ENCODE measurements around the gene RBPJ.
A peak's percentile ranks its signal among the peaks of the same experiment; 100 is the strongest.
"Not testable (repeated sequence)": the region's sequence is repeated elsewhere in the genome, so short reads cannot be mapped to it uniquely, and the experiment has no call there.

Gene RBPJ

DNA sequence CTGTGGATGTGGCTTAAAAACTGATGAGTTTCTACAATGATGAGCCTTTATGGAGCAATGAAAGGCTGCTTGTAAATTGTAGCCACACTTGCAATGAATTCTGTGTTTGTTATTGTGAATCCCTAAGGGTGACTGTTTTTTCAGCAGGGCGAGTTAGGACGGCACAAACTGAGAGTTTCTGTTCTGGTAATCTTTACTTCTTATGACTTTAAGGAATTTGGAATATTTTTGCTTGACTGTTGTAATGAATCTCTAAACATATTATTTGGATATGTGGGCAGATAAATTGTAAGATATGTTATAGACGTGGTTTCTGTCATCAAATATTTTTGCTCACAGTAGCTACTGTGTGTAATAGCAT, 22.2 kb downstream of the RBPJ start:
- DNase-seq, result no peak

DNA sequence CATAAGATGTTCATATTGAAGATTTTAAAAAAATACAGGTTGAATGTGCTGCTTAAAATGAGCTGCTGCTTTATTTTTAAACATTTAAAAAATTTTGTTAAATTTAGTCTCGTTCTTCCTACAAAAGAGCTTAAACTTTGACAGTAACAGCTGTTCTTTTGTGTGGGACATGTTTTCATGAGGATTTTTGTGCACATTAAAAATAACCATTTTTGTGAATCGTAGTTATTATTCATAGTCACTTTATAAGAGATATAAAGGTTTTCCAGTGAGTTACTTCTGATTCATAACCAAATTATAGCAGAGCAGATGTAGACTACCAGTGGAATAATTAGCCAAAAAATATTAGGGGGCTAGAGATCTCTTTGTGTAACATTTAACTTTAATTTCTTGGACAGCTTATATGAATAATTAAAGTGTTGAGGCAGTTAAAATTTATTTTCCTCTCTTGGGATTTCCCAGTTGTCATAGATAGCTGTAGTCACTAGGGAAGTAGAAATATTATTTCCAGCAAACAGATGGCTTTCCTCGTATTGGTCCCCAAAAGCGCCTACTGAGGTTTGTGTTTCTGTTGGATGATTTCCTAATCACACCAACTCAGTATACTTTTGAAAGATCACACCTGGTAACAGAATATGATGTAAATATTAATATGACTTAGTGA, 24.2 kb downstream of the RBPJ start:
- peak; percentile 58 to 65 for DNase-seq

DNA sequence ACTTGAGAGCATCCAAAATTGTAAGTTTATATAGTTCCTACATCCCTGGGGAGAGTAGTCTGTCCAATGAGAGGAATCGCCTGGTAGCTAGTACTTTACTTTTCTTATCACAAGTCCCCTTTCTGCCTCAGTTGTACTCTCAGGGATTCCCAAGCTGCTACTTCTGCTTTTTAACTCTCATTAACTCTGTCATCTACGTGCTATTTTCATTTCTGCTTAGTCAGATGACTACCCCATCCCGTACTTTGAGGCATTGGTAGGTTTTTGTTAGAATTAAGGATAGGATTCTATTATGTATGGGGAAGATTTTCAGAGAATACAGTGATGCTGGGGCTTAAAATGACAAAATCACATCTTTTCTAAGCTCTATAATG, 24.7 kb downstream of the RBPJ start:
- DNase-seq, result no peak

DNA sequence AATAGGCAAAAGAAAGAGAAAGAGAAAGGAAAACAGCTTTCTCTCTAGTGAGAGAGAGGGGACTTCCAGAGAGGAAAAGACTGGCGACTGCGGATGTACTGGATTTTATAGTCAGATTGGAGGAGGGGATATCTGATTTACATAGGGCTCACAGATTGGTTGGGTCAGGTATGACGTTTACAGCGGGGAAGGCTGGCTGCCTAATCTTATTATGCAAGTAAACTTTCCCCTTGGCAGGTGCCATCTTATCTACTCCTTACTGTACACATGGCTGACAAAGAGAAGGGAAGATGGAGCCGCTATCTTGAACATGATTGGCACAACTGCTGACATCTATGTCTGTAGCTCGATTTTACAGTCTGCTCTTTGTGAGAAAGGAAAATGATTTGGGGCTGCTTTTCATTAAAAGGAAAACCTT, 25.4 kb downstream of the RBPJ start:
- DNase-seq, result no peak

DNA sequence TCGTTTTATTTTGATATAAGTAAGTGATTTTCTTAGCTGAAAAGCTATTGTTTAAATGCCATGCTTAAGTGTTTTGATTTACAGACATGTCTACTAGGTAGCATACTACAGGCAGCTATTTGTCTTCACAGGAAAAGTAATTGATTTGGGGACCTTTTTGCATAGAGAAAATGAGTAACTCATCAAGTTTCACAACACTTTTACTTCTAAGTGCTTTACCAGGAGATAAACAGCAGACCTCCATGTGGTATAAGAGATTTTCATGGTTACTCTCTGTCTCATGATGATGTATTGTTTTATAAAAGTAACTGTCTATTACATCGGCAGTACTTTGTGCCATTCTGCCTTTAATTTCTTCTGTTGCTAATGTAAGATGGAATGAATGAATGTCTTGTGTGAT, 28.7 kb downstream of the RBPJ start:
- no peak for DNase-seq

DNA sequence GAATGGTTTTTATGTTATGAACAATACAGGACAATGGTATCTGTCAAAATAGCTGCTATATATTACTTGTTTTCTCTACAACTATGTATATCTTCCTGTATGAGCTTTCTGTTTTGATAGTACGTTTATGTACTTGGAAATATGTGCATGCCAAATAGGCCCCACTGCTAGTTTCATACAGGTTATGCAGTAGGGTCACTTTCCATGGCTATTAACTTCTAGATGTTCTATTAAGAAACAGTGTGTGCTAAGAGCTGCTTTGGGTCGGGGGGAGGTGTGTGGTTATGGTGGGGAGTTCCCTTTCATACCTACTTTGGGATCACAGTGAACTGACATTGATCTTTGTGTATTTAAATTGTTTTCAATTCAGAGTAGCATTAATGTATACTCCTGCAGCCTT, 30.9 kb downstream of the RBPJ start:
- DNase-seq, result no peak

DNA sequence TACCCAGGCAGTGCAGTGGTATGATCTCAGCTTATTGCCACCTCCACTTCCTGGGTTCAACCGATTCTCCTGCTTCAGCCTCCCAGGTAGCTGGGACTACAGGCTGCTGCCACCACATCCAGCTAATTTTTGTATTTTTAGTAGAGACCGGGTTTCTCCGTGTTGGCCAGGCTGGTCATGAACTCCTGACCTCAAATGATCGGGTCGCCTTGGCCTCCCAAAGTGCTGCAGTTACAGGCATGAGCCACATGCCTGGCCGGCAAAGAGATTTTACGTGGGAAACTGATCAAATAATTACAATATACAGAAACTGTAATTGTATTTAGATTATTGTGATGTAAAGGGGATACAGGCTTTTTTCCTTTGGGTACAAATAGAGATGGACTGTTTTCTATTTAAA, 33.7 kb downstream of the RBPJ start:
- no peak for DNase-seq

DNA sequence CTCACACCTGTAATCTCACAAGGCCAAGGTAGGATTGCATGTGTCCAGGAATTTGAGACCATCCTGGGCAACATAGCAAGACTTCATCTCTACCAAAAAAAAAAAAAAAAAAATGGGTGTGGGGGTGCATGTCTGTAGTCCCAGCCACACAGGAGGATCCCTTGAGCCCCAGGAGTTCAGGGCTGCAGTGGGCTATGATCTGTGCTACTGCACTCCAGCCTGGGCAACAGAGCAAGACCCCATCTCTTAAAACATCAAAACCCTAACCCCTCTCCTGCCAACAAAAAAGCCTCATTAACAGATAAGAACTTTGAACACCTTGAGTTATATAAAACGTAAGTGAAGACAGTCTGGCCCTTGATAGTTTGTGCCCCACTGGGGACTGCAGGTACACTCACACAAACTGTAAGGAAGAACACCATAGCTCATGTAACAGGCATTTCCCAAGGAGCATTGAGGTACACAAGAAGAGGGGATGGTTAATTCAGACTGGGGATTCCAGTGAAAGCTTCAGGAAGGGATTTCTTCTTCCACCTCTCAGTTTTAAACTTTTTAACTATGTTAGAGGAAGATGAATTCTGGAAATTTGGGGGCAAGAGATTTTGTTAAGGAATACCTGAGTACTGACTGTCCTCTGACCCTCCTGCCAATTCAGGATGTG, 34.7 kb downstream of the RBPJ start:
- DNase-seq, result no peak

DNA sequence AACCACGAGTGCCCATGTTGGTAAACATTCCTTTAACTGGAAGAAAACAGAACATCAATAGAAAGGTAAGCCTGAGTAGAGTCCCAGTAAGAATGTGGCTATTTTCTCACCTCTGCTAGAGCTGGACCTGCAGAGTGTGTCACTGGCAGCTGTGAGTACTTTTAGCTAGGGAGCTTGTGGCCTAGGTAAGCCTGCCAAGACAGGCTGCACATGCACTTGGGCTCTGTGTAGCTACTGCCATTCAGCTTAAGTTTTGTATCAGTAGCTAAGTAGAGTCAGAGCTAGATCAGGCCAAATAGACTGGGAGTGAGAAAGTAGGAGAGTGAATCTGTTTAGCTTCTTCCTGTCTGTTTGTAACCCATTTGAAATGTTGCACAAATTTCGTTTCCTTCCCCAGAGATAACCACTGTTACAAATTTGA, 35.3 kb downstream of the RBPJ start:
- peak; percentile 19 to 37 for DNase-seq

DNA sequence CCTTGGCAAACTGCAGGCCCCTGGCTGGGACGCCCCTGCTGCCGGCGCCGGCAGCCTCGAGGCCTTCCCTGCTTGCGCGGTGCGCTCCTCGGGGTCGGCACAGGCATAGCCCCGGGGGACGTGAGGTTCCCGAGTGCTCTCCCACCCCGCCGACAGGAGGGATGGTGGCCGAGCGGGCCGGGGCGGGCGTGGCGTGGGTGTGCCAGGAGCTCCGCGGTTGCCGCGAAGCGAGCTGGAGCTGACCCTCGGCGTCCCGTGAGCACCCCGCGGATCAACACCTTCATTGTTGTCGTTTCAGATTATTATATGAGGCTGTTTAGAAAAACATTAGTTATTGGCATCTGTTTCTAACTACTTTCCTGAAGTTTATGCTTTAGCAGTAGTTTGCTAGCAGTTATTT, 38.7 kb downstream of the RBPJ start:
- DNase-seq, result not testable (repeated sequence)

DNA sequence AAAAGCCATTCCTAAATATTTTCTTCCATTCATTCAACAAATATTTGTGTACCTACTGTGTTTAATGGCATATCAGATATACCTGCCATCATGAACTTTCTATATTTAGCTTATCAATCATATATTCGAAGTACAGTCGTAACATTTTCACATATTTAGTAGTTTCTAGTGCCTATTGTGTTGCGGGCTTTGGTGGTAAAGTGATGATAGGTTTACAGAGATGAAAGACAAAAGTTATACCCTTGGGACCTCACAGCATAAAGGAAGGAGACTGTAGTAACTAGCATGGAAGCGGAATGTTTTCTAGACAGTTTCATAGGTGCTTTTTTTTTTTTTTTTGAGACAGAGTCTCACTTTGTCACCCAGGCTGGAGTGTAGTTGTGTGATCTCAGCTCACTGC, 39.5 kb downstream of the RBPJ start:
- DNase-seq, result no peak

DNA sequence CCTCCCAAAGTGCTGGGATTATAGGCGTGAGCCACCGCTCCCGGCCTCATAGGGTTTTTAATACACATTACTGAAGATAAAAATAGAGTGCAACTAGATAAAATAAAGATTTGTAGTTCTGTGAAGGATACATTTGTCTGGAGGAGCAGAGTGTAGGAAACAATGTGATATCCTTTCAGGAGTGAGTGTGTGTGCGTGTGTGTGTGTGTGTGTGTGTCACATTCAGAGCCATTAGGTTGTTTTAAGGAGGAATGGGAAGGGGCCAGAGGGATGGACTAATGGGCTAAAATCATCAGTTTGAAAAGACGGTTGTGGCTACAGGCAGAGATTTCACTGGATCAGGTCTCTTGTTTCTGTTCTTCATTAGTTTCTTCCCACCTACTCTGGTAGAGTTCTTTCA, 40.0 kb downstream of the RBPJ start:
- no peak for DNase-seq

DNA sequence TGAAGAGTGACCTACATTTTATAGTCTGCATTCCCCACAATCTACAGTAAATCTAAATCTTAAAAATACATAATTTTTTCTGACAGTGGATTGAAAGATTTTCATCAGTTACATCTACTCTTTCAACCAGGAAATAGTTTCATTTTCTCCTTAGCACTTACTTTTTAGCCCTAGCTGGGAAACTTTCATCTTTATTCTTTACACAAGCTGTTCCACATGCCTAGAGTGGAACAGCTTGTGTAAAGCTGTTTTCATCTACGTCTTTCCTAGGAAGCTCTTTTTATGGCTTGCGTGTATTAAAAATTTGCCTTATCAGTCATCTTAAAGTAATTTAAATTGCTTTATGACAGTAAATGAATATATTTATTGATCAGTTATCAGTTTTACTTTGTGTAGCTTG, 40.5 kb downstream of the RBPJ start:
- no peak for DNase-seq

DNA sequence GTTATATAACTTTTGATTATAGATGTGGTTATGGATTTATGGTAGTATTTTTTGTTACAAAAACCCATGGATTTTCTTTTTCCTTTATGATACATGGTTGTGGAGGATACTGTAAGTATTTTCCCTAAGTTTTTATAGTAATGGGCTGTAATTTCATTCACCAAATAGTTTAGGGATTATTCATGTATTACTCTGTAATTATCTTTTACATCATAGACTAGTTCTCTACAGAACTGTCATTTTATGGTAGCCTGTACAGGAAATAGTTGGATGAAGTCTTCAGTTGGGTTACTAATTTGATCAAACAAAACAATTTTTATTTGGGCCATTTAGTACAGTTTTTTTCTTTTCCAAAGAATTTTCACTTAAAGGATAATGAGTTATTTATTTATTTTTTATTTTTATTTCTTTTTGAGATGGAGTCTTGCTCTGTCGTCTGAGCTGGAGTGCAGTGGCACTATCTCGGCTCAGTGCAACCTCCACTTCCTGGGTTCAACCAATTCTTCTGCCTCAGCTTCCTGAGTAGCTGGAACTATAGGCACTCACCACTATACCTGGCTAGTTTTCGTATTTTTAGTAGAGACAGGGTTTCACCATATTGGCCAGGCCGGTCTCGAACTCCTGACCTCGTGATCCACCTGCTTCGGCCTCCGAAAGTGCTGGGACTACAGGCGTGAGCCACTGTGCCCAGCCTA, 42.1 kb downstream of the RBPJ start:
- DNase-seq, result no peak

DNA sequence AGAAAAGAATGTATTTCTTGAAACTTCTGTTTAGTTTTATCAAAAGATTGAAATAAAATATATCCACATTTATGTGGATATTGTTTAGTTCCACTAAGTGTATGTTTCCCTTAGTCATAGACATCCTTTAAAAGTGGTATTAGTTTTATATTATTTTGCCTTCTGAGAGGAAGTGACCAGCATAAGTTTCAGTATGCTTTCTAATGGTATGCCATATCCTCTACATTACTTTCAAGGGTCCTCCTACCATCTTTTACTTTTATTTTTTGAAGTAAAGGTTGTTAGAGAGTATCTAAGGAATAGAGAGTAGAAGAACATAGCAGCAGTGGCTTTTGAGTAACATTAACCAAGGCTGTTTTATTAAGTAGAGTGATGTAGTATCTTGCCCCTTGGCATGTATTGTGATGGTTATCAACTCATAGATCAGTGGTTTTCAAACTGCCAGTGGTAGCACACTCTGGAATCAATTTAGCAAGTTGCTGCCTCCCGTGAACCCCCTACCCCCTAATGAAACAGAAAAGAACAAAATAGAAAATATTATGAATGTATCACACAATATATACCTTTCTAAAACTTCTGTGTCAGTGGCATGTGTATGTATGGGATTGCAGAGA, 44.8 kb downstream of the RBPJ start:
- DNase-seq, result no peak

DNA sequence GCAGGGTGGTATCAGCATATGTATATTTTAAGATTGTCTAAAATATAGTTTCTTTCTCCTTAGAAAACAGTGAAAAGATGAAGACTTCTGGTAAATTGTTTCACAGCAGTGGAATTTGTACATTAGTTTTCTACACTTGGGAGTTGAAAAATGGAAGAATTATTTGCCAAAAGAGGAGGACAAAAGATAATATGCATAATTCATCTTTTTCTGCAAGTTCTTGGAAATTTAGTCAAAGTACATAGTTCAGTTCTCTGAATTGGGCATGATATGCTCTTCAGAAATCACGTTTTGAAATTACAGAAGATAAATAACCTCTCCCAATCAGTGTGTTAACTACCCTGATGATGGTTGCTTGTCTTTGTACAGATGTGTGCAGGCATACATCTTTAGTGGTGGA, 47.0 kb downstream of the RBPJ start:
- DNase-seq, result no peak

DNA sequence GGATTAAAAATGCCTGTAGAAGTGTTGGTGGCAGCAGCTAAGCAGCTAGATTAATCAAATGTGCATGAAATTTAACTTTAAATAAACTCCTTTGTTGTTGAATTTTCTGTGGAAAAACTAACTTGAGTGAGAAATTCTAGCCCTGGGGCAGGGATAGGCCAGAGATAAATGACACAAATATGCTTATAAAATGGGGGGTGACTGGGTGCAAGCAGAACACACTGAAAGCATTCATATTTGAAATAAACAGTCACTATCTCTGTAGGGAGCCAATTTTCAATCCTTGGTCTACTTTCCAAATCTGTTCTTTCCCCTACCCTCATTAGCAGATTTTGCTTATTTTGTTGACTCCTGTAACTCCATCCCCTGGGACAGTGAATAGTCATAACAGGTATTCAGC, 47.9 kb downstream of the RBPJ start:
- DNase-seq, result no peak

DNA sequence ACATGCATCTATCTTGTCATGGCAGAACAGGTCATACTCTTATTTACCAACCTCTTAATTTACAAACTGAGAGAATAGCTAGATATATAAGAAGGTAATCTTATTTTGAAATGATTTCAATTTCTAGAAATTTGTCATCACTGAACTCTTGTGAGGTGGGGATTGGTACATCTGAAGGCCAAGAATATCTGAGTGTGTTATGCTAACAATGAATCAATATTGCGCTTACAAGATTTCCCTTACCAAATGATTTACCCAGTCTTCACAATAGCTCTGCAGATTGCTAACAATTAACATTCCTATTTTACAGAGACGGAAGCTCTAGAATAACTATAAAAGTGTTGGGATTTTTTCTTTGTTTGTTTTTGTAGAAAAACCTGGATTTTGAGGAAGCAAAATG, 48.3 kb downstream of the RBPJ start:
- DNase-seq, result no peak

DNA sequence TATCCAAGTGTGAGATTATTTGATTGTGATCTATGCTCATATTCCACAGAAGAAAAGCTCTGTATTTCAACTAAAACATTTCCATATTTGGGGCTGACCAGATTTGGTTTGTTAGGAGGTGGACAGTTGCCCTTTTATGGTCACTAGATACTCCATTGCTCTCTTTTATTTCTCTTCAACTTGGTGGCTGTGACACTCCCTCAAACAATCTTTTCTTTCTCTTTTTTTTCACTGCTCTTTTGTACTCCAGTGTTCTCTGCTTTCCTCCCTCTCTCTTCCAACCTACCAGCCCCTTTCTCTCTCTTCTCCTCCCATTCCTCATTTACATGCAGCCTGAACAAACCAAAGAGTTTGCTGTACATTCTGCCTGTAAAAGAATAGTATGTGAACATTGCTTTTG, 48.8 kb downstream of the RBPJ start:
- no peak for DNase-seq

DNA sequence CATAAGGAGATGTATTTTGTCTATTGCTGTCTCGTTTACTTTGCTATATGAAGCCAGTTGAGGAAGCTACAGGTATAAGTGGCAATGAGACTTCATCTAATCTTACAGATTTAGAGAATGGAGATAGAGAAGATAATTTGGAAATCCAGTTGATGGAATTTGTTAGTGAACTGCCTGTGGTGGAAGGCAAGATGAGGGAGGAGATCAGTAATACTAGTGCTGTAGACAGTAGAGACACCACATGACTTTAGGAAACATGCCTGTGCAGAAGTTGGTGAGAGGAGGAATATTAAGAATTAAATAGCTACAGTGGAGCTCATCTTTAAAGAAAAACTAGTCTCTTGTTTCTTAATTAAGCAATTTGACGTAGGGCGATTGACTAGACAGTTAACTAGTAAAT, 51.3 kb downstream of the RBPJ start:
- no peak for DNase-seq

DNA sequence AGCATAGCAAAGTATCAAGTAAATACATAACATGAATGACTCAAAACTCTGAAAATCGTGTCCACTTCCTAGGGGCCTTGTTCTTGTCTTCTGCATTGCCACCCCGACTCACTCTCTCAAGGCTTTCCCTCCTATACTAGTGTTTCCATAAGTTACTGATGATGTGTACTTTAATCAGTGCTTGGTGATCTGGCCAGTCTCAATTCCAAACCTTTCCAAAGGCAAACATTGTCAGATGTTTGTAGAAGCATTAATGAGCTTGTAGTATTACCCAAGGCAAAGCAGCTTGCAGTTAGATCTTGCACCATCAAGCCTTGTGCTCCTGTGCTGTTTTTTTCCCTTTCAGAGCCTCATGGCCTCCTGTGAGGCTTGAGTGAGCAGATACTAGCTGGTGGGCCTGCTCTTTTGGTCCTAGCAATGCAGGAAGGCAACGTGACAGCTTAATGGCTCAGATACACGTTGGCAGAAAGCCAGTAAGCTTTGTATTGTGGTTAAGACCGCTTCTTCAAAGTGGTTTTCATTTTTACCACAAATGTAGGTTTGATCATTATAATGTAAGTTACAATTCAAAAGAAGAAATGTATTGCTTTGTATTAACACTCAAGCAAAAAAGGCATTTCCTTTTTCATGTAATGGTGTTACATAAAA, 51.8 kb downstream of the RBPJ start:
- DNase-seq, result peak; percentile 38 to 42

DNA sequence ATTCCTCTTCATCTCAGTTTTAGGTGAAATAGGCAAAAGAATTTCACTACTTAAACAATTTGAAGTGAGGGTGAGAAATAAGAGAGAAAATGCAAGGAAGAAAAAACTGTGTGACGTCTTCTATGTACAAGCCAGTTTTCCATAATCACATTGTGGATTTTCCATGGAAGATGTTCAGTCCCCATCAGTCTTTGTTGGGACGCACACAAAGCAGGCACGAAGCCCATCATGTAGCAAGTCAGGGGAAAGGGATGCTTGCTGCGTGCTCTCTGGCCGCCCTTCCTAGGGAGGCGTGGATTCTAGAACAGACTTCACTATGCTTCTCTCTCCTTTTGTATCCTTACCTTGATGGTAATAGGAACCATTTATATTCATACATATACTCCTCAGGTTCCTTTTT, 54.7 kb downstream of the RBPJ start:
- DNase-seq, result no peak
